Upper lobe of left lung (tissue), 6 donors: ENCODE measurements around the gene CHST13. TPM values are rescaled to one million over a fixed set of nuclear protein-coding genes. Genes with fewer than 3 reads are reported as not detected.

Experiments used
- ATAC-seq, 2 donors: fragments of 200-7000 bp; cut with Tn5 transposase; one replicate each; pipeline ENCODE4 v1.9.1; 2022; ENCODE audit warnings: mild to moderate bottlenecking in 2 of 2, moderate library complexity in 2 of 2; ENCODE audit not compliant: low FRiP score in 2 of 2
- DNase-seq, 2 donors: peaks; one replicate each; pipeline ENCODE4 v3.0.0-alpha.2; 2019 to 2020
- H3K27ac ChIP-seq, 4 donors: fragments of 200-600 bp; sonication (generic); one replicate each; pipeline ENCODE4 v1.5.1; 2016 to 2019
- H3K27me3 ChIP-seq, 4 donors: fragments of 200-600 bp; sonication (generic); one replicate each; pipeline ENCODE4 v1.5.1; 2017 to 2019
- H3K36me3 ChIP-seq, 4 donors: fragments of 200-600 bp; sonication (generic); one replicate each; pipeline ENCODE4 v1.5.1; 2016 to 2019
- H3K4me1 ChIP-seq, 4 donors: fragments of 200-600 bp; sonication (generic); one replicate each; pipeline ENCODE4 v1.5.1; 2018 to 2019
- H3K4me3 ChIP-seq, 4 donors: fragments of 200-600 bp; sonication (generic); one replicate each; pipeline ENCODE4 v1.5.1; 2017 to 2019; ENCODE audit warnings: mild to moderate bottlenecking in 2 of 4, moderate library complexity in 1 of 4
- H3K9me3 ChIP-seq, 4 donors: fragments of 200-600 bp; sonication (generic); one replicate each; pipeline ENCODE4 v1.5.1; 2018 to 2019
- CTCF ChIP-seq, 6 experiments: fragments of 450-650 bp in 4 of 6; fragments of 200-600 bp in 2 of 6; sonication (generic) in 2 of 6; IDR thresholded peaks; one replicate each; pipeline ENCODE4 v1.5.1; 2016 to 2019; ENCODE audit warnings: antibody characterized with exemption in 6 of 6
- EP300 ChIP-seq, 4 donors: sonication (generic); formaldehyde crosslinking; IDR thresholded peaks; one replicate each; pipeline ENCODE4 v1.5.1; 2017; ENCODE audit warnings: antibody characterized with exemption in 4 of 4, control low read depth in 2 of 4
- POLR2A ChIP-seq, 4 donors: fragments of 450-650 bp; IDR thresholded peaks; one replicate each; pipeline ENCODE4 v1.5.1; 2016 to 2017; ENCODE audit warnings: antibody characterized with exemption in 4 of 4, mild to moderate bottlenecking in 2 of 4
- POLR2AphosphoS5 ChIP-seq, 2 donors: sonication (generic); formaldehyde crosslinking; IDR thresholded peaks; one replicate each; pipeline ENCODE4 v1.5.1; 2017; ENCODE audit warnings: antibody characterized with exemption in 2 of 2
- WGBS, 2 donors: methylation state at CpG; one replicate each; pipeline ENCODE4 v1.1.5; 2017 to 2018; 5-methylcytosine and 5-hydroxymethylcytosine counted together
- total RNA-seq, 6 donors: library from RNA; depleted of rRNA in 4 of 6; stranded (reverse); fragments of >200 nt in 4 of 6; gene quantifications; one replicate each; pipeline versions ENCODE4 v1.1.0 to v1.2.1, GENCODE V29; 2016 to 2021
- donor health status: DM: no; HTN: no; CAD: no; lungs with moderate emphysema.
- donor health status: DM: no; HTN: yes; CAD: no; lungs with severe emphysema.

Gene CHST13
- total RNA-seq, 6 donors from 2014 or later, result 0.57 to 3.1 (median 2.0) TPM; not detected in 2

- no peak for ATAC-seq
Measured at GRCh38 chr3:126490619-126491018, 33.3 kb upstream of the CHST13 start.

DNA sequence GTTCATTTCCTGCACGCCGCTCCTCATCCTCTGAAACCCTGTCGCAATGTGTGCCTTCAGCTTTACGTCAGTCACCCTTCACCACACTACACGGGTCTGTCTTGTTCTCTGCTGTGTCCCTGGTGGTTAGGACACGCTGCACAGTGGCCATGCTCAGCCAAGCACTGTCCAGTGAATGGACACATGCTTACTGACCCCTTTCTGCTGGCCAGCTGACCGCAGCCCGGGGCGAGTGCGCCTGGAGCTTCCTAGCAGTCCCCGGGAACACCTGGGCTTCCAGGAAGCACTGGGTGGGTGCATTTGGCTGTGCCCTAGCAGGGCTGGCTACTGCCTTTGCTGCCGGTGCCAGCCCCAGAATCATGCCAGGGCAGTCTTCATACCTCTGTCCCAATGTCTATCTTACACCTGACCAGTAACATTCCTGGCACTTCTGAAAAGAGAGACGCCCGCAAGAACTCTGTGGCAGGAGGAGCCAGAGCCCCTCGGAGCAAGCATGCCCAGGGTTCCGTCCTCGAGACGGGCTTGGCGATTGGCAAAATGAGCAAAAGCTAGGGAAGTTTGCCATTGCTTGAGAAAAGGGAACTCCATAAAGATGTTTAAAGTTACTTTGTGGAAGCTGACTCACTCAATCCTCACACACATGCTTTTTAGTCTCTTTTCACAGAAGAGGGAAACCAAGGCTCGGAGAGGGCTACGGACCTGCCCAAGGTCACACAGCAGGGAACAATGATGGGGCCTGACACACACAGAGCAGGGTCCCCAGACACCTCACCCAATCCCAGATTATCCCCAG, 32.5 kb upstream of the CHST13 start:
- DNase-seq, result no peak
- no peak for ATAC-seq
- TF ChIP-seq EP300 (IDR thresholded peaks at IDR 0.05) (no peak), POLR2AphosphoS5 (IDR thresholded peaks at IDR 0.05) (no peak), POLR2A (IDR thresholded peaks at IDR 0.05) (no peak), CTCF (IDR thresholded peaks at IDR 0.05) (no peak)
- H3K4me1 ChIP-seq, result peaks cover 6 to 12% (median 9%) of the 10 kb centered on the region in 4 donors
- 69 to 82% methylated on average over 21 of the region's 21 CpGs for WGBS, 2 donors
- no peak overlapping the region for H3K27ac ChIP-seq
- H3K9me3 ChIP-seq, result no peaks in the 10 kb centered on the region
- no peaks in the 10 kb centered on the region for H3K27me3 ChIP-seq
- no peaks in the 10 kb centered on the region for H3K36me3 ChIP-seq
- no peak overlapping the region for H3K4me3 ChIP-seq

More at GRCh38 chr3:126490619-126491018, 33.3 kb upstream of the CHST13 start:
- TF ChIP-seq POLR2A (IDR thresholded peaks at IDR 0.05) (no peak), EP300 (IDR thresholded peaks at IDR 0.05) (no peak), CTCF (IDR thresholded peaks at IDR 0.05) (no peak), POLR2AphosphoS5 (IDR thresholded peaks at IDR 0.05) (no peak)
- WGBS, 2 donors, result 79 to 85% methylated on average over 4 to 6 of the region's 6 CpGs
- H3K4me1 ChIP-seq, result peaks cover 7 to 13% (median 9%) of the 10 kb centered on the region in 4 donors
- no peak overlapping the region for H3K4me3 ChIP-seq
- DNase-seq, result no peak
- H3K27ac ChIP-seq, result no peak overlapping the region
- no peaks in the 10 kb centered on the region for H3K9me3 ChIP-seq
- H3K36me3 ChIP-seq, result no peaks in the 10 kb centered on the region
- H3K27me3 ChIP-seq, result no peaks in the 10 kb centered on the region

GRCh38 chr3:126493051-126493450, 30.9 kb upstream of the CHST13 start:
- no peak for DNase-seq
- H3K9me3 ChIP-seq, result no peaks in the 10 kb centered on the region
- H3K27me3 ChIP-seq, result no peaks in the 10 kb centered on the region
- 84 to 86% methylated on average over 11 to 14 of the region's 14 CpGs for WGBS, 2 donors
- no peak overlapping the region for H3K4me3 ChIP-seq
- no peak for TF ChIP-seq POLR2AphosphoS5 (IDR thresholded peaks at IDR 0.05)
- no peak for TF ChIP-seq POLR2A (IDR thresholded peaks at IDR 0.05)
- TF ChIP-seq CTCF (IDR thresholded peaks at IDR 0.05), result no peak
- no peak for TF ChIP-seq EP300 (IDR thresholded peaks at IDR 0.05)
- no peaks in the 10 kb centered on the region for H3K4me1 ChIP-seq
- no peak overlapping the region for H3K27ac ChIP-seq
- H3K36me3 ChIP-seq, result no peaks in the 10 kb centered on the region
- no peak for ATAC-seq

DNA sequence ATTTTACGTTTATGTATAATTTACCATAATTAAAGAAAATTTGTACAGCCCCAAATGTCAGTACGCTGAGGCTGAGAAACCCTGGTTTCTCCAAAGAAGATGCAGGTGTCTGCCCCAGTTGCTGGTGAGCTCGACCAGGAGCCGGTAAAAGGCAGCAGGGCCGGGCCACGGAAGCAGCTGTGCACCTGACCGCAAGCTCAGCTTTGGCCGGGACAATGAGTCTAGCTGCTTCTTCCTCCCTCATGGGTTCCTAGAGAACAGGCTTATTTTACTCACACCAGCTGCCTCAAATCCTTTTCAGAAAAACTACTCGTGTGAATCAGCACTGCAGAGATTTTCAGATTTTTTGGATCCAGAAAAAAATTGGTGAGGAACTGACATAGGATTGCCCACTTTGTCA, 30.2 kb upstream of the CHST13 start:
- Histone ChIP-seq H3K27me3 (no peaks in the 10 kb centered on the region), H3K36me3 (no peaks in the 10 kb centered on the region), H3K27ac (no peak overlapping the region), H3K4me3 (no peak overlapping the region), H3K9me3 (no peaks in the 10 kb centered on the region), H3K4me1 (no peaks in the 10 kb centered on the region)
- WGBS, 2 donors, result 73 to 76% methylated on average over 9 of the region's 9 CpGs
- ATAC-seq (no peak), DNase-seq (no peak)
- TF ChIP-seq POLR2AphosphoS5 (IDR thresholded peaks at IDR 0.05) (no peak), EP300 (IDR thresholded peaks at IDR 0.05) (no peak), POLR2A (IDR thresholded peaks at IDR 0.05) (no peak), CTCF (IDR thresholded peaks at IDR 0.05) (no peak)
